GM19351 (cell line): Measurements from ENCODE around the gene MEIS3.

Experiments
- ATAC-seq: cut with Tn5 transposase; IDR thresholded peaks from one replicate; pipeline ENCODE4 v1.9.1; 2021; ENCODE audit warnings: mild to moderate bottlenecking, moderate library complexity; ENCODE audit not compliant: unreplicated experiment

The MEIS3 gene

GRCh38 chr19:47435883-47436417 lies 16.6 kb upstream of the MEIS3 start:
- no peak for ATAC-seq

GRCh38 chr19:47435196-47435595 lies 15.9 kb upstream of the MEIS3 start:
- peak; percentile 45 for ATAC-seq

- no peak for ATAC-seq
Observed at GRCh38 chr19:47434088-47434487, 14.8 kb upstream of the MEIS3 start.

- ATAC-seq = no peak
Observed at GRCh38 chr19:47433121-47433520, 13.8 kb upstream of the MEIS3 start.

GRCh38 chr19:47432499-47432898 lies 13.2 kb upstream of the MEIS3 start:
- ATAC-seq = no peak

- ATAC-seq = no peak
Observed at GRCh38 chr19:47432091-47432490, 12.8 kb upstream of the MEIS3 start.

GRCh38 chr19:47430041-47430802 lies 10.9 kb upstream of the MEIS3 start:
- no peak for ATAC-seq

GRCh38 chr19:47429140-47429793 lies 9.9 kb upstream of the MEIS3 start:
- ATAC-seq = no peak

- ATAC-seq = no peak
Observed at GRCh38 chr19:47428177-47428894, 9.0 kb upstream of the MEIS3 start.

- ATAC-seq = no peak
Observed at GRCh38 chr19:47427241-47428176, 8.2 kb upstream of the MEIS3 start.

GRCh38 chr19:47423203-47423882 lies 4.0 kb upstream of the MEIS3 start:
- ATAC-seq = no peak

GRCh38 chr19:47422417-47423163 lies 3.3 kb upstream of the MEIS3 start:
- ATAC-seq = no peak

GRCh38 chr19:47421844-47422395 lies 2.6 kb upstream of the MEIS3 start:
- ATAC-seq = no peak

- ATAC-seq = no peak
Observed at GRCh38 chr19:47421244-47421786, 2.0 kb upstream of the MEIS3 start.

- no peak for ATAC-seq
Observed at GRCh38 chr19:47419789-47420188, 462 bp upstream of the MEIS3 start.

- ATAC-seq = no peak
Observed at GRCh38 chr19:47418692-47419029, 666 bp downstream of the MEIS3 start.

GRCh38 chr19:47417746-47418691 lies 1.3 kb downstream of the MEIS3 start:
- no peak for ATAC-seq
